ENCODE results near the gene CBFB. TPM values are rescaled to one million over a fixed set of nuclear protein-coding genes. Genes with fewer than 3 reads are reported as not detected.

Gene CBFB
- total and polyA plus RNA-seq, 7 donors = 9.6 to 28.0 (median 21.3) TPM

GRCh38 chr16:67019171-67019570 is 9.8 kb upstream of the CBFB start:
- no peak overlapping the region for H3K27ac ChIP-seq
- H3K4me1 ChIP-seq = peaks cover 0 to 5% (median 4%) of the 10 kb centered on the region in 4 donors
- no peak overlapping the region for H3K4me3 ChIP-seq
- TF ChIP-seq, protein P1, sequence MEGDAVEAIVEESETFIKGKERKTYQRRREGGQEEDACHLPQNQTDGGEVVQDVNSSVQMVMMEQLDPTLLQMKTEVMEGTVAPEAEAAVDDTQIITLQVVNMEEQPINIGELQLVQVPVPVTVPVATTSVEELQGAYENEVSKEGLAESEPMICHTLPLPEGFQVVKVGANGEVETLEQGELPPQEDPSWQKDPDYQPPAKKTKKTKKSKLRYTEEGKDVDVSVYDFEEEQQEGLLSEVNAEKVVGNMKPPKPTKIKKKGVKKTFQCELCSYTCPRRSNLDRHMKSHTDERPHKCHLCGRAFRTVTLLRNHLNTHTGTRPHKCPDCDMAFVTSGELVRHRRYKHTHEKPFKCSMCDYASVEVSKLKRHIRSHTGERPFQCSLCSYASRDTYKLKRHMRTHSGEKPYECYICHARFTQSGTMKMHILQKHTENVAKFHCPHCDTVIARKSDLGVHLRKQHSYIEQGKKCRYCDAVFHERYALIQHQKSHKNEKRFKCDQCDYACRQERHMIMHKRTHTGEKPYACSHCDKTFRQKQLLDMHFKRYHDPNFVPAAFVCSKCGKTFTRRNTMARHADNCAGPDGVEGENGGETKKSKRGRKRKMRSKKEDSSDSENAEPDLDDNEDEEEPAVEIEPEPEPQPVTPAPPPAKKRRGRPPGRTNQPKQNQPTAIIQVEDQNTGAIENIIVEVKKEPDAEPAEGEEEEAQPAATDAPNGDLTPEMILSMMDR (IDR thresholded peaks at IDR 0.05) = no peak
- TF ChIP-seq EP300 (IDR thresholded peaks at IDR 0.05) (no peak), POLR2A (IDR thresholded peaks at IDR 0.05) (no peak), POLR2AphosphoS5 (IDR thresholded peaks at IDR 0.05) (no peak)
- H3K9me3 ChIP-seq = no peaks in the 10 kb centered on the region
- WGBS, 2 donors = 75 to 89% methylated on average over 8 of the region's 8 CpGs
- peak; percentile 13 for DNase-seq
- intact Hi-C loops (cut with DNase I) = no loop called here
- H3K36me3 ChIP-seq = no peaks in the 10 kb centered on the region
- H3K27me3 ChIP-seq = no peaks in the 10 kb centered on the region

DNA sequence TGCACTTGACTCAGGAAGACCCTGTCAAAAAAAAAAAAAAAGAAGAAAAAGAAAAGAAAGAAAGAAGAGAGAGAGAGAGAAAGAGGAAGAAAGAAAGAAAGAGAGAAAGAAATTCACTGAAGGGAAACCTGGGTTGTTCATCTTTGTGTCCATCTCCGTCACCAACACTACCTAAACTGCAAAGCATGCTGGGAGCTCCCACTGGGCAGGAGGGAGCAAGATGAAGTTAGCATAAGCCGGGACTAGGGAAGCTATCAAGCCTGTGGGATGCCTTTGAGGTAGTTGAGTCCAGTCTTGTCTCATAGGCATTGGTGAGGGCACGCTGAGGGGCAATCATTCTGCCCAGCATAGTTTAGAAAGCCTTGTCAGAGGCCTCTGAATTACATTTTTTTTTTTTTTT is 7.6 kb upstream of the CBFB start:
- DNase-seq = peak; percentile 10
- intact Hi-C loops (cut with DNase I) = no loop called here
- Histone ChIP-seq H3K27me3 (no peaks in the 10 kb centered on the region), H3K4me3 (no peak overlapping the region), H3K27ac (no peak overlapping the region), H3K36me3 (no peaks in the 10 kb centered on the region), H3K9me3 (no peaks in the 10 kb centered on the region), H3K4me1 (no peaks in the 10 kb centered on the region)
- TF ChIP-seq POLR2AphosphoS5 (IDR thresholded peaks at IDR 0.05) = no peak
- TF ChIP-seq, protein P1 (IDR thresholded peaks at IDR 0.05) = no peak
- TF ChIP-seq POLR2A (IDR thresholded peaks at IDR 0.05) = no peak
- TF ChIP-seq EP300 (IDR thresholded peaks at IDR 0.05) = no peak
- WGBS, 2 donors = 74 to 87% methylated on average over 3 of the region's 3 CpGs

- H3K27me3 ChIP-seq = no peaks in the 10 kb centered on the region
- H3K4me3 ChIP-seq = no peak overlapping the region
- 38 to 75% methylated on average over 4 of the region's 4 CpGs for WGBS, 2 donors
- no peaks in the 10 kb centered on the region for H3K4me1 ChIP-seq
- H3K27ac ChIP-seq = no peak overlapping the region
- intact Hi-C loops (cut with DNase I) = no loop called here
- DNase-seq = no peak
- TF ChIP-seq EP300 (IDR thresholded peaks at IDR 0.05) = no peak
- TF ChIP-seq POLR2A (IDR thresholded peaks at IDR 0.05) = no peak
- TF ChIP-seq, protein P1 (IDR thresholded peaks at IDR 0.05) = no peak
- no peak for TF ChIP-seq POLR2AphosphoS5 (IDR thresholded peaks at IDR 0.05)
- H3K36me3 ChIP-seq = no peaks in the 10 kb centered on the region
- H3K9me3 ChIP-seq = no peaks in the 10 kb centered on the region
Measured at GRCh38 chr16:67022531-67023214, 6.3 kb upstream of the CBFB start.

GRCh38 chr16:67023689-67024088 is 5.3 kb upstream of the CBFB start:
- no peak for DNase-seq
- Histone ChIP-seq H3K27ac (no peak overlapping the region), H3K4me3 (no peak overlapping the region), H3K4me1 (peaks cover 0 to 7% (median 3%) of the 10 kb centered on the region in 4 donors), H3K27me3 (no peaks in the 10 kb centered on the region), H3K36me3 (no peaks in the 10 kb centered on the region), H3K9me3 (no peaks in the 10 kb centered on the region)
- intact Hi-C loops (cut with DNase I) = no loop called here
- 91 to 98% methylated on average over 1 of the region's 1 CpG for WGBS, 2 donors
- TF ChIP-seq, protein P1 (IDR thresholded peaks at IDR 0.05) = no peak
- TF ChIP-seq EP300 (IDR thresholded peaks at IDR 0.05) (no peak), POLR2A (IDR thresholded peaks at IDR 0.05) (no peak), POLR2AphosphoS5 (IDR thresholded peaks at IDR 0.05) (no peak)
